ENCODE results near the gene SLC2A11. TPM values are rescaled to one million over a fixed set of nuclear protein-coding genes. Genes with fewer than 3 reads are reported as not detected.

SLC2A11 gene
- polyA plus RNA-seq, 12 donors, result 3.1 to 13.2 (median 6.7) TPM; not detected in 1

Other genes with a start within 250 kb of the SLC2A11 start
- 1 to 10 TPM in 3 of 12 donors, under 1 TPM in 7, not detected in 2; 0.26 to 1.7 (median 0.54) TPM for gene DRICH1, start 225.6 kb upstream of the SLC2A11 start, polyA plus RNA-seq (ENCODE audit: insufficient read length in 12 of 12)
- 1 to 10 TPM in 8 of 12 donors, under 1 TPM in 2, not detected in 2; 0.84 to 3.0 (median 1.2) TPM for gene RGL4, start 166.9 kb upstream of the SLC2A11 start, polyA plus RNA-seq (ENCODE audit: insufficient read length in 12 of 12)
- 1 to 10 TPM in 11 of 12 donors, not detected in 1; 4.1 to 7.4 (median 5.1) TPM for gene ZNF70, start 106.8 kb upstream of the SLC2A11 start, polyA plus RNA-seq (ENCODE audit: insufficient read length in 12 of 12)
- gene VPREB3, start 103.5 kb upstream of the SLC2A11 start, polyA plus RNA-seq (ENCODE audit: insufficient read length in 12 of 12), result 1 to 10 TPM in 4 of 12 donors, under 1 TPM in 3, not detected in 5; 0.34 to 3.9 (median 1.1) TPM
- 1 to 10 TPM in 1 of 12 donors, under 1 TPM in 9, not detected in 2; 0.08 to 1.0 (median 0.23) TPM for gene C22orf15, start 94.9 kb upstream of the SLC2A11 start, polyA plus RNA-seq (ENCODE audit: insufficient read length in 12 of 12)
- 1,000 to 10,000 TPM in 1 of 12 donors, 100 to 1,000 TPM in 1, 10 to 100 TPM in 10; 33.8 to 1,945 (median 51.8) TPM for gene CHCHD10, start 89.9 kb upstream of the SLC2A11 start, polyA plus RNA-seq (ENCODE audit: insufficient read length in 12 of 12)
- gene MMP11, start 85.0 kb upstream of the SLC2A11 start, polyA plus RNA-seq (ENCODE audit: insufficient read length in 12 of 12), result 10 to 100 TPM in 3 of 12 donors, 1 to 10 TPM in 8, not detected in 1; 5.7 to 17.2 (median 8.3) TPM
- gene SMARCB1, start 70.9 kb upstream of the SLC2A11 start, polyA plus RNA-seq (ENCODE audit: insufficient read length in 12 of 12), result 100 to 1,000 TPM in 1 of 12 donors, 10 to 100 TPM in 10, not detected in 1; 54.2 to 121 (median 78.8) TPM
- gene DERL3, start 18.9 kb upstream of the SLC2A11 start, polyA plus RNA-seq (ENCODE audit: insufficient read length in 12 of 12), result 1 to 10 TPM in 5 of 12 donors, under 1 TPM in 5, not detected in 2; 0.70 to 2.8 (median 1.1) TPM
- gene MIF, start 36.5 kb downstream of the SLC2A11 start, polyA plus RNA-seq (ENCODE audit: insufficient read length in 12 of 12), result 100 to 1,000 TPM in 9 of 12 donors, 10 to 100 TPM in 2, not detected in 1; 78.2 to 238 (median 118) TPM
- 10 to 100 TPM in 4 of 12 donors, 1 to 10 TPM in 6, not detected in 2; 2.1 to 39.1 (median 7.1) TPM for gene GSTT2B, start 103.3 kb downstream of the SLC2A11 start, polyA plus RNA-seq (ENCODE audit: insufficient read length in 12 of 12)
- 1 to 10 TPM in 10 of 12 donors, not detected in 2; 2.2 to 5.6 (median 3.9) TPM for gene DDTL, start 109.0 kb downstream of the SLC2A11 start, polyA plus RNA-seq (ENCODE audit: insufficient read length in 12 of 12)
- gene DDT, start 116.6 kb downstream of the SLC2A11 start, polyA plus RNA-seq (ENCODE audit: insufficient read length in 12 of 12), result 10 to 100 TPM in 11 of 12 donors, not detected in 1; 29.4 to 61.0 (median 42.2) TPM
- gene GSTT2, start 122.3 kb downstream of the SLC2A11 start, polyA plus RNA-seq (ENCODE audit: insufficient read length in 12 of 12), result 1 to 10 TPM in 3 of 12 donors, under 1 TPM in 4, not detected in 5; 0.40 to 2.6 (median 0.82) TPM
- not detected for gene GSTT4, start 147.6 kb downstream of the SLC2A11 start, polyA plus RNA-seq (ENCODE audit: insufficient read length in 12 of 12)
- 10 to 100 TPM in 11 of 12 donors, not detected in 1; 20.2 to 59.6 (median 26.1) TPM for gene CABIN1, start 153.4 kb downstream of the SLC2A11 start, polyA plus RNA-seq (ENCODE audit: insufficient read length in 12 of 12)

All from muscle of arm (tissue), 12 donors.